Measurements from ENCODE around the gene BICDL2.
A peak's percentile ranks its signal among the peaks of the same experiment; 100 is the strongest.

The BICDL2 gene

GRCh38 chr16:3025032-3026002 is 11.4 kb downstream of the BICDL2 start:
- no peak for DNase-seq (ENCODE audit: low spot score)

GRCh38 chr16:3023669-3024478 is 12.9 kb downstream of the BICDL2 start, which contains the start of the genes HCFC1R1 and THOC6:
Gene HCFC1R1 (minus strand): TSS chr16:3023942. CDS start chr16:3023941, 1 bp downstream.
Gene THOC6 (plus strand): TSS chr16:3024035. CDS start chr16:3024327, 292 bp downstream.
- peak; percentile 95 for DNase-seq (ENCODE audit: low spot score)

GRCh38 chr16:3023415-3023668 is 13.4 kb downstream of the BICDL2 start:
- no peak for DNase-seq (ENCODE audit: low spot score)

- DNase-seq (ENCODE audit: low spot score), result no peak
These were observed 13.9 kb downstream of the BICDL2 start for GRCh38 chr16:3022684-3023414.

- DNase-seq (ENCODE audit: low spot score), result peak; percentile 86
These were observed 14.5 kb downstream of the BICDL2 start for GRCh38 chr16:3022208-3022683.

GRCh38 chr16:3021449-3022207 is 15.1 kb downstream of the BICDL2 start:
- DNase-seq (ENCODE audit: low spot score), result peak; percentile 84

GRCh38 chr16:3020604-3021448 is 15.9 kb downstream of the BICDL2 start:
- DNase-seq (ENCODE audit: low spot score), result peak; percentile 78

- DNase-seq (ENCODE audit: low spot score), result peak; percentile 65
These were observed 16.5 kb downstream of the BICDL2 start, which contains the start of gene TNFRSF12A for GRCh38 chr16:3020247-3020603. Gene TNFRSF12A (plus strand): TSS chr16:3020368. CDS start chr16:3020398, 30 bp downstream.

- DNase-seq (ENCODE audit: low spot score), result no peak
These were observed 17.0 kb downstream of the BICDL2 start for GRCh38 chr16:3019594-3020246.

GRCh38 chr16:3017794-3018506 is 18.8 kb downstream of the BICDL2 start, which contains the start of gene CLDN6:
Gene CLDN6 (minus strand): TSS chr16:3018183. CDS start chr16:3016021, 2,162 bp downstream.
- DNase-seq (ENCODE audit: low spot score), result no peak

- no peak for DNase-seq (ENCODE audit: low spot score)
These were observed 19.4 kb downstream of the BICDL2 start for GRCh38 chr16:3017344-3017743.

GRCh38 chr16:3015865-3016521 is 20.8 kb downstream of the BICDL2 start:
- DNase-seq (ENCODE audit: low spot score), result no peak

- no peak for DNase-seq (ENCODE audit: low spot score)
These were observed 21.8 kb downstream of the BICDL2 start for GRCh38 chr16:3014971-3015370.

- DNase-seq (ENCODE audit: low spot score), result no peak
These were observed 22.6 kb downstream of the BICDL2 start for GRCh38 chr16:3013998-3014690.

- DNase-seq (ENCODE audit: low spot score), result no peak
These were observed 23.2 kb downstream of the BICDL2 start for GRCh38 chr16:3013491-3013951.

GRCh38 chr16:3012828-3013420 is 23.8 kb downstream of the BICDL2 start, which contains the start of gene CLDN9:
Gene CLDN9 (plus strand): TSS chr16:3012923. CDS start chr16:3013363, 440 bp downstream.
- DNase-seq (ENCODE audit: low spot score), result no peak

GRCh38 chr16:3012246-3012645 is 24.5 kb downstream of the BICDL2 start:
- DNase-seq (ENCODE audit: low spot score), result no peak
